ENCODE results near the gene PRRT4. TPM values are rescaled to one million over a fixed set of nuclear protein-coding genes. Genes with fewer than 3 reads are reported as not detected.

The PRRT4 gene
- total and polyA plus RNA-seq, 2 of the 13 experiments (the other 11 are each of a cell fraction or from before 2014, with no cell fraction given), result not detected

DNA sequence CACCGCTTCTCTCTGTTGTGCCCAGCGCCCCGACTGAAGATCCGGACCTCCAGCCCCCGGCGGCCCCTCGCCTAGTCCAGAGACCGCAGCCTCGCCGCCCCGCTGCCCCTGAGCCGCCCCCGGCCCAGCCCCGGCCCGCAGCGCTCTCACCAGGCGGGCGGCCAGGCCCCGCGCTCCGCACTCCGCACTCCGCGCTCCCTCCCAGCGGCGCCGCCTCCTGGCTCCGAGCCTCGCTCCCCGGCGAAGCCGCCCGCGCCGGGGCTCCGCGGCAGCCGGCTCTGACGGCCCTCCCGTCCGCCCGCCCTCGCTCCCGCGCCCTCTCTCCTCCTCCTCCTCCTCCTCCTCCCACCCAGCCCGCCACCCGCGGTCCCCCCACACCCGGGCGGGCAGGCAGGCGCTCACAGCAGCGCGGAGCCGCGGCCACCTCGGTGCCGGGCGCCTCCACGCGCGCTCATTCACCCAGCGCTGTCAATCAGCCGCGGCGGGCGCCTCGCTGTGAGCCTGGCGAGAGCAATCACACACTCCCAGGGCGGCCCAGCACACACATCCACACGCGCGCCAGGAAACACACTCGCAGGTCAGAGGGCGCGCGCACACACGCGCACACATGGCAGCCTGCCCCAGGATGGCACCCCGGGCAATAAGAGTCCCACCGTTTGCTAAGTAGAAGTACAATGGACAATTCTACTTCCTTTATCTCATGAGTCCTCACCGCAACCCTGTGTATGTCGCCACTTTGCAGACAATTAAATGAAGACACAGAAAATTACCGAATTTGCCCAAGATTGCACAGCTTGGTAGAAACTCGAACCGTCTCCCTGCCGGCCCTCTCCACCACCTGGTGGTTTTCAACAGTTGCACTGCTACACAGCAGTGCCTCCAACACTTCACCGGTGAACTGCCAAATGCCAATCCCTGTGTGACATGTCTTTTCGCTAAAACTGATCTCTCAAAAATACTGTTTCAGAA, at the start of gene PRRT4 (continued):
- TF ChIP-seq, protein P1, sequence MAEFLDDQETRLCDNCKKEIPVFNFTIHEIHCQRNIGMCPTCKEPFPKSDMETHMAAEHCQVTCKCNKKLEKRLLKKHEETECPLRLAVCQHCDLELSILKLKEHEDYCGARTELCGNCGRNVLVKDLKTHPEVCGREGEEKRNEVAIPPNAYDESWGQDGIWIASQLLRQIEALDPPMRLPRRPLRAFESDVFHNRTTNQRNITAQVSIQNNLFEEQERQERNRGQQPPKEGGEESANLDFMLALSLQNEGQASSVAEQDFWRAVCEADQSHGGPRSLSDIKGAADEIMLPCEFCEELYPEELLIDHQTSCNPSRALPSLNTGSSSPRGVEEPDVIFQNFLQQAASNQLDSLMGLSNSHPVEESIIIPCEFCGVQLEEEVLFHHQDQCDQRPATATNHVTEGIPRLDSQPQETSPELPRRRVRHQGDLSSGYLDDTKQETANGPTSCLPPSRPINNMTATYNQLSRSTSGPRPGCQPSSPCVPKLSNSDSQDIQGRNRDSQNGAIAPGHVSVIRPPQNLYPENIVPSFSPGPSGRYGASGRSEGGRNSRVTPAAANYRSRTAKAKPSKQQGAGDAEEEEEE (CRISPR knock-in tag; IDR thresholded peaks at IDR 0.05; ENCODE audit: borderline replicate concordance), result no peak
- TF ChIP-seq EZH2 (conservative IDR thresholded peaks at IDR 0.05; ENCODE audit: low read depth, low read length) (peak; percentile 78), NFKBIZ (CRISPR knock-in tag; IDR thresholded peaks at IDR 0.05) (no peak)

DNA sequence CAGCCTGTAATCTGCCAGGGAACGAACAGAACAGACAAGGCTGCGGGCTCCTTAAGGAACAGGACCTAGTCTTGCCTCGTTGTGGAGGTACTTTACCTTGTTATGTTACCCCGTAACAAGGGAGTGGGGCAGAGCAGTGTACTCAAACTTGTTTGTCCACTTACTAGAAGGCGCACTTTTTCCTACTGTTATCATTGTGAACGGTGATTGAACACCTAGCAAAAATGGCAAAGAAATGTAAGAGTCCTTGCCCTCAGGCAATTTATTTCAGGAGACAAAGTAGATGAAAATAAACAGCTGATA, 48.9 kb upstream of the PRRT4 start:
- intact Hi-C loops (cut with micrococcal nuclease; ENCODE audit: unreplicated experiment), result no loop called here
- H2AFZ ChIP-seq (ENCODE audit: low read length), result peak overlapping the region; percentile 70
- peak overlapping the region; percentile 100 for H3K4me2 ChIP-seq (ENCODE audit: low read depth, low read length)
- no peaks in the 10 kb centered on the region for H3K36me3 ChIP-seq (replicated peaks in 1 of 2; ENCODE audit: control insufficient read depth in 1 of 2, insufficient read depth in 2 of 2, low read length in 2 of 2)
- ChIA-PET CTCF (ENCODE audit: low intra/inter-chr PET ratio, low total read pairs) (no interaction called here), POLR2A (interaction anchor here (0.7 kb wide), 1 partner anchor 45 kb away, joined by 3 read pairs; no protein-coding TSS in a partner anchor)
- no peaks in the 10 kb centered on the region for H4K20me1 ChIP-seq (ENCODE audit: insufficient read depth, low read length)
- H3K9ac ChIP-seq (ENCODE audit: insufficient read depth, low read depth, low read length), result peak overlapping the region; percentile 44; the same call in 1 of the 2 replicates
- H3K79me2 ChIP-seq (ENCODE audit: insufficient read depth, low read length), result no peaks in the 10 kb centered on the region
- no peak overlapping the region for H3K27ac ChIP-seq (ENCODE audit: extremely low read length, insufficient read depth, low read length)
- FAIRE-seq (no peak), ATAC-seq (no peak), DNase-seq (ENCODE audit: low spot score) (no peak)
- WGBS (ENCODE audit: low lambda C conversion rate), result 4% methylated on average over 6 of the region's 6 CpGs
- H3K4me3 ChIP-seq (replicated peaks in 1 of 3; ENCODE audit: insufficient read depth in 1 of 3, low read depth in 2 of 3, low read length in 3 of 3), result peak overlapping the region; percentile 57 to 75 (median 67)
- 0 out of 2 replicates have a peak, but pooled peaks have one; percentile 5 for TF ChIP-seq POGK (CRISPR knock-in tag; conservative IDR thresholded peaks at IDR 0.05)
- TF ChIP-seq NFKBIZ (CRISPR knock-in tag; IDR thresholded peaks at IDR 0.05), result no peak
- peaks cover 40% of the 10 kb centered on the region for H3K4me1 ChIP-seq (ENCODE audit: insufficient read depth, low read length)
- H3K9me3 ChIP-seq (ENCODE audit: low read length), result no peaks in the 10 kb centered on the region
- in situ Hi-C loops (cut with HindIII; ENCODE audit: extremely low pct_ligation_motif_present, low pct_unique_long_range_greater_than_20kb), result no loop called here
- BruUV-seq (replicated peaks), result no TSS peak
- H3K27me3 ChIP-seq (ENCODE audit: control insufficient read depth in 1 of 2, insufficient read depth in 2 of 2, low read length in 2 of 2), result peaks cover 2 to 24% of the 10 kb centered on the region in 2 experiments; a peak in 2 of 5 replicates

All from HepG2 (cell line).